HepG2 (cell line): ENCODE measurements around the gene GALNT12. TPM values are rescaled to one million over a fixed set of nuclear protein-coding genes. Genes with fewer than 3 reads are reported as not detected.

Experiments used
- ATAC-seq: fragments of 200-7000 bp; cut with Tn5 transposase; 3 replicates; pipeline ENCODE4 v1.9.1; 2020; ENCODE audit warnings: mild to moderate bottlenecking, moderate library complexity
- BruUV-seq: library from RNA; stranded (reverse); fragments of 400-500 nt; replicated peaks from 2 replicates; lab custom pipeline; 2021; lab: Mats Ljungman, UMichigan
- CTCF ChIA-PET: fragments of 300-600 bp; formaldehyde crosslinking; extraction: SDS; loops from one replicate; lab custom pipeline; 2021; ENCODE audit warnings: low total read pairs, inconsistent platforms, low intra/inter-chr PET ratio; lab: Yijun Ruan, JAX
- POLR2A ChIA-PET: fragments of 350-600 bp; sonication (Branson Sonifier 250); formaldehyde crosslinking; loops from one replicate; lab custom pipeline; 2020; ENCODE audit warnings: antibody characterized with exemption, inconsistent platforms; lab: Yijun Ruan, JAX
- DNase-seq: peaks from one replicate; pipeline ENCODE4 v3.0.0-alpha.2; 2015; ENCODE audit warnings: low spot score
- FAIRE-seq: peaks from 3 replicates; lab custom pipeline; 2011; peaks lifted over from hg19 to GRCh38; lab: Jason Lieb, UNC
- H2AFZ ChIP-seq: one replicate; pipeline ENCODE4 v1.6.1; 2011; ENCODE audit warnings: low read length, inconsistent platforms
- H3K27ac ChIP-seq: fragments of 300-600 bp; 3 replicates; pipeline ENCODE4 v1.8.0; 2011; ENCODE audit warnings: mixed run types, mild to moderate bottlenecking, mixed read lengths, low read length, inconsistent platforms; ENCODE audit not compliant: insufficient read depth; ENCODE audit errors: extremely low read length
- H3K27me3 ChIP-seq, 2 experiments: fragments of 200-600 bp in 1 of 2; 2 replicates in 1 of 2; 3 replicates in 1 of 2; pipeline versions ENCODE4 v1.6.0 to v1.8.0; 2011; ENCODE audit warnings: low read length in 2 of 2, mild to moderate bottlenecking in 2 of 2, moderate library complexity in 2 of 2, inconsistent platforms in 1 of 2; ENCODE audit not compliant: insufficient read depth in 2 of 2, control insufficient read depth in 1 of 2
- H3K36me3 ChIP-seq, 2 experiments: fragments of 200-600 bp in 1 of 2; replicated peaks in 1 of 2; 2 replicates in 1 of 2; 3 replicates in 1 of 2; pipeline versions ENCODE4 v1.5.1 to v1.8.0; 2011; ENCODE audit warnings: low read length in 2 of 2, inconsistent platforms in 1 of 2; ENCODE audit not compliant: insufficient read depth in 2 of 2, control insufficient read depth in 1 of 2
- H3K4me1 ChIP-seq: 2 replicates; pipeline ENCODE4 v1.5.1; 2012; ENCODE audit warnings: low read length, inconsistent platforms; ENCODE audit not compliant: insufficient read depth
- H3K4me2 ChIP-seq: 2 replicates; pipeline ENCODE4 v1.6.0; 2011; ENCODE audit warnings: low read depth, low read length, inconsistent platforms
- H3K4me3 ChIP-seq, 3 experiments: fragments of 200-600 bp in 1 of 3; sonication (generic), shearing (Covaris generic) in 1 of 3; replicated peaks in 1 of 3; 2 replicates each; pipeline ENCODE4 v1.5.1; 2011 to 2016; ENCODE audit warnings: low read length in 3 of 3, inconsistent platforms in 2 of 3, low read depth in 2 of 3, mild to moderate bottlenecking in 2 of 3, control low read depth in 1 of 3, mixed read lengths in 1 of 3; ENCODE audit not compliant: insufficient read depth in 1 of 3
- H3K79me2 ChIP-seq: one replicate; pipeline ENCODE4 v1.6.1; 2011; ENCODE audit warnings: low read length, inconsistent platforms; ENCODE audit not compliant: insufficient read depth
- H3K9ac ChIP-seq: 2 replicates; pipeline ENCODE4 v1.6.0; 2011; ENCODE audit warnings: mild to moderate bottlenecking, low read depth, low read length, inconsistent platforms; ENCODE audit not compliant: insufficient read depth
- H3K9me3 ChIP-seq: 2 replicates; pipeline ENCODE4 v1.5.1; 2012; ENCODE audit warnings: mild to moderate bottlenecking, low read length
- H4K20me1 ChIP-seq: 2 replicates; pipeline ENCODE4 v1.6.0; 2011; ENCODE audit warnings: inconsistent platforms, mild to moderate bottlenecking, low read length, moderate library complexity; ENCODE audit not compliant: insufficient read depth
- MLX ChIP-seq: IDR thresholded peaks from 2 replicates; pipeline ENCODE4 v1.6.1; 2016
- REL ChIP-seq: sonication (generic); formaldehyde crosslinking; conservative IDR thresholded peaks from 2 replicates; pipeline ENCODE4 v1.8.0; 2022; ENCODE audit warnings: mild to moderate bottlenecking, missing genetic modification reagents, moderate library complexity
- TCF7 ChIP-seq: sonication (generic); IDR thresholded peaks from 2 replicates; pipeline ENCODE4 v1.6.1; 2016; ENCODE audit warnings: antibody characterized with exemption, low read depth
- ZFP41 ChIP-seq: sonication (generic); formaldehyde crosslinking; IDR thresholded peaks from 2 replicates; pipeline ENCODE4 v1.4.0; 2020; ENCODE audit warnings: mild to moderate bottlenecking, missing genetic modification reagents, borderline replicate concordance
- ZNF275 ChIP-seq: sonication (generic); formaldehyde crosslinking; IDR thresholded peaks from 2 replicates; pipeline ENCODE4 v1.8.0; 2022; ENCODE audit warnings: missing genetic modification reagents, mild to moderate bottlenecking, inconsistent platforms, borderline replicate concordance
- ZNF512 ChIP-seq: sonication (generic); formaldehyde crosslinking; IDR thresholded peaks from 2 replicates; pipeline ENCODE4 v1.4.0; 2020; ENCODE audit warnings: mild to moderate bottlenecking, missing genetic modification reagents
- ZNF878 ChIP-seq: sonication (generic); formaldehyde crosslinking; IDR thresholded peaks from 2 replicates; pipeline ENCODE4 v1.8.1; 2023; ENCODE audit warnings: mild to moderate bottlenecking, missing genetic modification reagents, moderate library complexity
- WGBS: methylation state at CpG from one replicate; pipeline ENCODE4 v1.1.6; 2017; ENCODE audit warnings: low lambda C conversion rate; 5-methylcytosine and 5-hydroxymethylcytosine counted together
- in situ Hi-C: cut with HindIII; loops from 2 replicates; pipeline ENCODE4 v1.10.0; 2017; ENCODE audit warnings: low pct_unique_long_range_greater_than_20kb; ENCODE audit not compliant: extremely low pct_ligation_motif_present
- intact Hi-C: fragments of 100-400 bp; cut with micrococcal nuclease; formaldehyde crosslinking; loops from one replicate; pipeline ENCODE4 v1.10.0; 2022; ENCODE audit not compliant: unreplicated experiment
- polyA plus RNA-seq, 8 experiments: library from polyadenylated mRNA; depleted of rRNA in 3 of 8; stranded (reverse) in 7 of 8; unstranded in 1 of 8; fragments of >200 nt; fragmentation: Illumina TruSeq in 4 of 8; extraction: Trizol in 4 of 8; gene quantifications; 2 replicates each; pipeline versions ENCODE4 v1.2.1 to v1.2.3, GENCODE V29; 2011 to 2016; ENCODE audit warnings: low read depth in 4 of 8, missing spikeins in 1 of 8, mixed read lengths in 1 of 8; ENCODE audit not compliant: insufficient read depth in 1 of 8
- total RNA-seq, 5 experiments: library from RNA; depleted of rRNA; stranded (reverse); fragments of >200 nt; fragmentation: Illumina TruSeq; extraction: Trizol; gene quantifications; 2 replicates each; pipeline ENCODE4 v1.2.3, GENCODE V29; 2016; ENCODE audit warnings: low read depth in 1 of 5

The GALNT12 gene
- total and polyA plus RNA-seq, 2 of the 13 experiments (the other 11 are each of a cell fraction or from before 2014, with no cell fraction given), result 0.07 TPM; not detected in 1

GRCh38 chr9:98787766-98788335 is 19.6 kb upstream of the GALNT12 start (continued):
- no peak for TF ChIP-seq MLX (CRISPR knock-in tag)
- no peak for TF ChIP-seq REL (CRISPR knock-in tag)

- Histone ChIP-seq H3K27me3 (no peaks in the 10 kb centered on the region), H3K27ac (no peak overlapping the region), H3K36me3 (peaks cover 0 to 6% of the 10 kb centered on the region in 2 experiments; a peak in 2 of 5 replicates), H3K4me3 (no peak overlapping the region), H4K20me1 (peaks cover 3% of the 10 kb centered on the region; the same call in 1 of the 2 replicates), H3K9ac (no peak overlapping the region), H3K9me3 (no peaks in the 10 kb centered on the region), H2AFZ (no peak overlapping the region), H3K4me1 (no peaks in the 10 kb centered on the region), H3K4me2 (no peak overlapping the region), H3K79me2 (no peaks in the 10 kb centered on the region)
- TF ChIP-seq ZNF512 (CRISPR knock-in tag), result no peak
- TF ChIP-seq TCF7, result no peak
- no peak for TF ChIP-seq ZNF275
- TF ChIP-seq ZFP41, result no peak
- TF ChIP-seq ZNF878 (CRISPR knock-in tag), result no peak
- POLR2A ChIA-PET, result no interaction called here
- WGBS, result no CpG with 5 or more reads among the region's 5 CpGs
- DNase-seq (no peak), ATAC-seq (no peak), FAIRE-seq (no peak)
- in situ Hi-C loops, result no loop called here
- intact Hi-C loops, result no loop called here
- BruUV-seq, result no TSS peak
- CTCF ChIA-PET, result no interaction called here
Observed at GRCh38 chr9:98789483-98790133, 17.9 kb upstream of the GALNT12 start.
